T-helper 17 cell (primary cell): ENCODE measurements around the gene XPNPEP3. TPM values are rescaled to one million over a fixed set of nuclear protein-coding genes. Genes with fewer than 3 reads are reported as not detected.
"Not testable (repeated sequence)": the region's sequence is repeated elsewhere in the genome, so short reads cannot be mapped to it uniquely, and the experiment has no call there.

Experiments
- ATAC-seq: fragments of 150-1000 bp; cut with Tn5 transposase; 2 replicates; pipeline ENCODE4 v1.10.0; 2021; ENCODE audit warnings: mild to moderate bottlenecking, moderate library complexity
- DNase-seq, 3 donors: peaks; one replicate each; pipeline versions ENCODE4 v3.0.0 to v3.0.0-alpha.2; 2020 to 2021
- H3K9me3 ChIP-seq: one replicate; pipeline ENCODE4 v1.7.0; 2013; ENCODE audit warnings: low read length, mild to moderate bottlenecking; ENCODE audit not compliant: control insufficient read depth, poor library complexity, severe bottlenecking
- H3K27ac Mint-ChIP-seq: one replicate; pipeline ENCODE4 v1.8.0; 2022; ENCODE audit warnings: mild to moderate bottlenecking, moderate library complexity, mixed read lengths
- H3K27me3 Mint-ChIP-seq: one replicate; pipeline ENCODE4 v1.8.0; 2022; ENCODE audit warnings: mixed read lengths
- H3K36me3 Mint-ChIP-seq: one replicate; pipeline ENCODE4 v1.8.0; 2022; ENCODE audit warnings: low read depth, mixed read lengths
- H3K4me1 Mint-ChIP-seq: one replicate; pipeline ENCODE4 v1.8.0; 2022; ENCODE audit warnings: mild to moderate bottlenecking, mixed read lengths
- H3K4me3 Mint-ChIP-seq: one replicate; pipeline ENCODE4 v1.8.0; 2022; ENCODE audit warnings: mild to moderate bottlenecking, moderate library complexity, mixed read lengths
- total RNA-seq, 4 donors: library from RNA in 2 of 4; stranded (reverse) in 2 of 4; gene quantifications; one replicate each; pipeline ENCODE4 v1.2.3 and lab custom pipeline; 2022 to 2026

Gene XPNPEP3
- total RNA-seq, 2 donors from 2014 or later, result 13.8 to 16.0 TPM

- Mint-ChIP-seq H3K27ac (no peak overlapping the region), H3K27me3 (no peaks in the 10 kb centered on the region), H3K4me1 (no peaks in the 10 kb centered on the region), H3K4me3 (no peak overlapping the region), H3K36me3 (peaks cover 3% of the 10 kb centered on the region)
- H3K9me3 ChIP-seq, result no peaks in the 10 kb centered on the region
- DNase-seq, result no peak
- no peak for ATAC-seq
These were observed 17.1 kb downstream of the XPNPEP3 start for GRCh38 chr22:40874016-40874415.

GRCh38 chr22:40875111-40875510 is 18.2 kb downstream of the XPNPEP3 start:
- DNase-seq (no peak), ATAC-seq (no peak)
- H3K9me3 ChIP-seq, result no peaks in the 10 kb centered on the region
- Mint-ChIP-seq H3K36me3 (peaks cover 3% of the 10 kb centered on the region), H3K27ac (no peak overlapping the region), H3K4me1 (no peaks in the 10 kb centered on the region), H3K27me3 (no peaks in the 10 kb centered on the region), H3K4me3 (no peak overlapping the region)

- DNase-seq, result no peak
- peaks cover 3% of the 10 kb centered on the region for H3K36me3 Mint-ChIP-seq
- H3K9me3 ChIP-seq, result no peaks in the 10 kb centered on the region
- H3K27me3 Mint-ChIP-seq, result no peaks in the 10 kb centered on the region
- H3K27ac Mint-ChIP-seq, result no peak overlapping the region
- peaks cover 2% of the 10 kb centered on the region for H3K4me1 Mint-ChIP-seq
- ATAC-seq, result no peak
- no peak overlapping the region for H3K4me3 Mint-ChIP-seq
These were observed 20.0 kb downstream of the XPNPEP3 start for GRCh38 chr22:40876907-40877306.

- H3K9me3 ChIP-seq, result no peaks in the 10 kb centered on the region
- H3K27me3 Mint-ChIP-seq, result no peaks in the 10 kb centered on the region
- no peak for DNase-seq
- ATAC-seq, result no peak
- peaks cover 3% of the 10 kb centered on the region for H3K36me3 Mint-ChIP-seq
- no peak overlapping the region for H3K4me3 Mint-ChIP-seq
- no peak overlapping the region for H3K27ac Mint-ChIP-seq
- peaks cover 2% of the 10 kb centered on the region for H3K4me1 Mint-ChIP-seq
These were observed 20.5 kb downstream of the XPNPEP3 start for GRCh38 chr22:40877488-40877887.

GRCh38 chr22:40878922-40879321 is 22.0 kb downstream of the XPNPEP3 start:
- Mint-ChIP-seq H3K4me3 (no peak overlapping the region), H3K36me3 (peaks cover 3% of the 10 kb centered on the region), H3K27ac (no peak overlapping the region), H3K27me3 (no peaks in the 10 kb centered on the region), H3K4me1 (peaks cover 2% of the 10 kb centered on the region)
- no peaks in the 10 kb centered on the region for H3K9me3 ChIP-seq
- DNase-seq (no peak), ATAC-seq (no peak)

GRCh38 chr22:40889116-40889515 is 32.2 kb downstream of the XPNPEP3 start:
- Mint-ChIP-seq H3K27me3 (no peaks in the 10 kb centered on the region), H3K27ac (no peak overlapping the region), H3K4me1 (peaks cover 2% of the 10 kb centered on the region), H3K36me3 (peaks cover 3% of the 10 kb centered on the region), H3K4me3 (no peak overlapping the region)
- DNase-seq (no peak), ATAC-seq (no peak)
- no peaks in the 10 kb centered on the region for H3K9me3 ChIP-seq

- H3K27ac Mint-ChIP-seq, result no peak overlapping the region
- ATAC-seq, result no peak
- H3K4me3 Mint-ChIP-seq, result no peak overlapping the region
- no peak for DNase-seq
- no peaks in the 10 kb centered on the region for H3K27me3 Mint-ChIP-seq
- peaks cover 3% of the 10 kb centered on the region for H3K36me3 Mint-ChIP-seq
- peaks cover 2% of the 10 kb centered on the region for H3K4me1 Mint-ChIP-seq
- H3K9me3 ChIP-seq, result no peaks in the 10 kb centered on the region
These were observed 33.9 kb downstream of the XPNPEP3 start for GRCh38 chr22:40890881-40891280.

GRCh38 chr22:40894417-40894816 is 37.5 kb downstream of the XPNPEP3 start:
- H3K4me3 Mint-ChIP-seq, result no peak overlapping the region
- H3K4me1 Mint-ChIP-seq, result peaks cover 5% of the 10 kb centered on the region
- no peak overlapping the region for H3K27ac Mint-ChIP-seq

GRCh38 chr22:40898850-40899357 is 42.0 kb downstream of the XPNPEP3 start:
- H3K4me1 Mint-ChIP-seq, result peaks cover 5% of the 10 kb centered on the region
- peak; percentile 86 for ATAC-seq
- no peak overlapping the region for H3K4me3 Mint-ChIP-seq
- no peaks in the 10 kb centered on the region for H3K36me3 Mint-ChIP-seq
- DNase-seq, result no peak
- peak overlapping the region; percentile 34 for H3K27ac Mint-ChIP-seq
- no peaks in the 10 kb centered on the region for H3K27me3 Mint-ChIP-seq
- no peaks in the 10 kb centered on the region for H3K9me3 ChIP-seq

More at GRCh38 chr22:40894417-40894816, 37.5 kb downstream of the XPNPEP3 start:
- H3K36me3 Mint-ChIP-seq, result no peaks in the 10 kb centered on the region
- DNase-seq (no peak), ATAC-seq (no peak)
- H3K27me3 Mint-ChIP-seq, result no peaks in the 10 kb centered on the region
- no peaks in the 10 kb centered on the region for H3K9me3 ChIP-seq

GRCh38 chr22:40904101-40904500 is 47.2 kb downstream of the XPNPEP3 start:
- no peak for ATAC-seq
- Mint-ChIP-seq H3K4me1 (peaks cover 4% of the 10 kb centered on the region), H3K27ac (no peak overlapping the region), H3K27me3 (no peaks in the 10 kb centered on the region), H3K4me3 (no peak overlapping the region), H3K36me3 (peaks cover 5% of the 10 kb centered on the region)
- no peak for DNase-seq
- H3K9me3 ChIP-seq, result no peaks in the 10 kb centered on the region

GRCh38 chr22:40908895-40909294 is 51.9 kb downstream of the XPNPEP3 start:
- peaks cover 2% of the 10 kb centered on the region for H3K4me1 Mint-ChIP-seq
- H3K36me3 Mint-ChIP-seq, result peaks cover 5% of the 10 kb centered on the region

GRCh38 chr22:40911772-40912171 is 54.8 kb downstream of the XPNPEP3 start:
- ATAC-seq (no peak), DNase-seq (no peak)
- peaks cover 7% of the 10 kb centered on the region for H3K36me3 Mint-ChIP-seq
- H3K27me3 Mint-ChIP-seq, result no peaks in the 10 kb centered on the region
- H3K4me3 Mint-ChIP-seq, result no peak overlapping the region
- H3K27ac Mint-ChIP-seq, result no peak overlapping the region
- H3K9me3 ChIP-seq, result no peaks in the 10 kb centered on the region
- H3K4me1 Mint-ChIP-seq, result no peaks in the 10 kb centered on the region

More at GRCh38 chr22:40908895-40909294, 51.9 kb downstream of the XPNPEP3 start:
- no peaks in the 10 kb centered on the region for H3K27me3 Mint-ChIP-seq
- no peak for ATAC-seq
- no peak overlapping the region for H3K4me3 Mint-ChIP-seq
- DNase-seq, result no peak
- no peaks in the 10 kb centered on the region for H3K9me3 ChIP-seq
- no peak overlapping the region for H3K27ac Mint-ChIP-seq

GRCh38 chr22:40912987-40913386 is 56.0 kb downstream of the XPNPEP3 start:
- not testable (repeated sequence) for H3K36me3 Mint-ChIP-seq, DNase-seq, H3K9me3 ChIP-seq, H3K4me1 Mint-ChIP-seq, H3K27me3 Mint-ChIP-seq, H3K4me3 Mint-ChIP-seq, ATAC-seq
- H3K27ac Mint-ChIP-seq, result peak overlapping the region; percentile 49

GRCh38 chr22:40919446-40919845 is 62.5 kb downstream of the XPNPEP3 start:
- H3K4me3 Mint-ChIP-seq, result no peak overlapping the region
- H3K9me3 ChIP-seq, result no peaks in the 10 kb centered on the region
- no peaks in the 10 kb centered on the region for H3K27me3 Mint-ChIP-seq
- H3K27ac Mint-ChIP-seq, result peak overlapping the region; percentile 86
- ATAC-seq (no peak), DNase-seq (no peak)
- H3K36me3 Mint-ChIP-seq, result peaks cover 4% of the 10 kb centered on the region
- H3K4me1 Mint-ChIP-seq, result peaks cover 4% of the 10 kb centered on the region
